Bronchial epithelial cell (primary cell): Measurements from ENCODE around the gene TNFRSF11A. TPM values are rescaled to one million over a fixed set of nuclear protein-coding genes. Genes with fewer than 3 reads are reported as not detected.

Experiments
- DNase-seq: peaks from one replicate; pipeline ENCODE4 v3.0.0-alpha.2; 2010; ENCODE audit warnings: low read depth
- FAIRE-seq: peaks from 2 replicates; lab custom pipeline; 2011; peaks lifted over from hg19 to GRCh38; lab: Jason Lieb, UNC
- H3K27me3 ChIP-seq: 2 replicates; pipeline ENCODE4 v1.5.1; 2011; ENCODE audit warnings: low read length; ENCODE audit not compliant: control insufficient read depth, insufficient read depth
- H3K36me3 ChIP-seq: 2 replicates; pipeline ENCODE4 v1.5.1; 2011; ENCODE audit warnings: low read length; ENCODE audit not compliant: control insufficient read depth, insufficient read depth
- H3K4me3 ChIP-seq: 2 replicates; pipeline ENCODE4 v1.5.1; 2011; ENCODE audit warnings: mild to moderate bottlenecking, low read depth, low read length, control low read depth
- CTCF ChIP-seq: IDR thresholded peaks from 2 replicates; pipeline ENCODE4 v1.5.1; 2011; ENCODE audit warnings: mild to moderate bottlenecking, moderate library complexity, low read length, control low read depth, inconsistent platforms; ENCODE audit not compliant: insufficient read depth, severe bottlenecking
- total RNA-seq: library from RNA; depleted of rRNA; stranded (reverse); fragments of >200 nt; gene quantifications from 2 replicates; pipeline ENCODE4 v1.2.1, GENCODE V29; 2014

Gene TNFRSF11A
- total RNA-seq, 1 donor from 2014 or later, result under 0.01 TPM

DNA sequence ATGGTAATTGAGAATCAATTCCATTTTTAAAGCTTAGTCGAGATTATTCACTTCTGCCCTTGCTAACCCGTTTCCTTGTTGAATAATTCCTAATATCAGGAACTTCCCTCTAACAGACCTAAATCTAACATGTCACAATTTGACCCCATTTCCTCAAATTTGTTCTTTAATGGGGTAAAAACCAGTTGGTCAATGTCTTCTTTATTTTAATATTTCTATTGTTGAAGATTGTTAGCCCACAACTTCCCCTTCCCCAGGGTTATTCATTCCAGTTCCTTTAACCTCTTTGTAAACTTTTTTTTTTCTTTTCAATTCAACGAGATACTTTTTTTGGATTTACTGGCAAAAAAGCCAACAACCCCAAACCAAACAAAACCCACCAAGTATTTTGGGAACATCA lies 7.3 kb downstream of the TNFRSF11A start:
- DNase-seq (no peak), FAIRE-seq (no peak)
- TF ChIP-seq CTCF, result no peak
- H3K4me3 ChIP-seq, result no peak overlapping the region
- no peaks in the 10 kb centered on the region for H3K36me3 ChIP-seq
- H3K27me3 ChIP-seq, result no peaks in the 10 kb centered on the region

DNA sequence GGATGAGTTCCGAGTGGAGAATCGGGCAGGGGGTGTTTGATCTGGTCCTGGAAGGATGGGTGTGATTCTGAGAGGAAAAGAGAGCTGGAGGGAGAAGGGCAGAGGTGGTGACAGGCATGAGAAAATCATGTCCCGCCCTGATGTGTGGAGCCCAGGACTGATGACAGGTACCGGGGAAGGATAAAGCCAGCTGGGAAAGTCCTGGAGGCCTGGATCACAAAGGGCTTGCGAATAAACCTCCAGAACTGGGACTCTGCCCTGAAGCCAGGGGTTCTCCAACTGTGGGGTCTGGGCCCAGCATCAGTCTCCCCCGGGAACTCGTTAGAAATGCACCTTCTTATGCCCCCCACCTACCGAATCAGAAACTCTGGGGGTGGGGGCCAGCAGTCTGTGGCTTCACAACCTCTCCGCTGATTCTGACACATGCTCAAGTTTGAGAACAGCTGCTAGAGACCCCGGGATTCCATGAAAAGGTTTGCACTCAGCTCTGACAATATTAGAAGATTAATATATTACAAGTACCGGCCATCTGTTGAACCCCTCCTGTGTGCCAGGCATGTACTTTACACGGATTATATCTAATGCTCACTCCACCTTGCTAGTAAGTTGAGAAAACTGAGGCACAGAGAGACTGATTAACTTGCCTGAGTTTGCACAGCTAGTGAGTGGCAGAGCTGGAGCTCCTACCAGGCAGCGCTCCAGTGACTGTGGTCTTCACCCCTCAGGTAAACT lies 8.0 kb downstream of the TNFRSF11A start:
- Histone ChIP-seq H3K27me3 (no peaks in the 10 kb centered on the region), H3K36me3 (no peaks in the 10 kb centered on the region), H3K4me3 (no peak overlapping the region)
- DNase-seq, result no peak
- FAIRE-seq, result no peak
- no peak for TF ChIP-seq CTCF

- Histone ChIP-seq H3K36me3 (no peaks in the 10 kb centered on the region), H3K27me3 (no peaks in the 10 kb centered on the region), H3K4me3 (no peak overlapping the region)
- no peak for TF ChIP-seq CTCF
- peak; percentile 85 for DNase-seq
- peak; percentile 83 for FAIRE-seq
These were observed 9.0 kb downstream of the TNFRSF11A start for GRCh38 chr18:62334120-62334519.

DNA sequence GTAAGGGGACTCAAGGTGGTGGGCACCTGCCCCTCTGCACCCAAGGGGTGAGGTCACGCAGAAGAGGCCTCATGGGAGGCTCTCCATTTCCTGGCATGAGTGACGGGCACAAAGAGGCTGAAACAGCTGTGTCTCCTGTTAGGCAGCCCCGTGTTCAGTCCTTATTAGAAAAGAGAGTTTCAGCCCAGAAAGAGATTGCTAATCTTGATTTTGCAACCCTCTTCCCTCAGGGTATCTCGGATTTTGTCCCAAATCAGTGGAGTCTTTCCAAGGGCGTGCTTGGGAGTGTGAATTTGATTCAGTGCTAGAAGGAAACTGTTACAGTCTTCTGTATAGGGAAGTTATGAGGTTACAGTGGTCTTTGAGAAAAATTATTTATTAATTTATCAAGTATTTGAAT lies 10.4 kb downstream of the TNFRSF11A start:
- Histone ChIP-seq H3K4me3 (no peak overlapping the region), H3K27me3 (no peaks in the 10 kb centered on the region), H3K36me3 (no peaks in the 10 kb centered on the region)
- FAIRE-seq (no peak), DNase-seq (no peak)
- TF ChIP-seq CTCF, result no peak

DNA sequence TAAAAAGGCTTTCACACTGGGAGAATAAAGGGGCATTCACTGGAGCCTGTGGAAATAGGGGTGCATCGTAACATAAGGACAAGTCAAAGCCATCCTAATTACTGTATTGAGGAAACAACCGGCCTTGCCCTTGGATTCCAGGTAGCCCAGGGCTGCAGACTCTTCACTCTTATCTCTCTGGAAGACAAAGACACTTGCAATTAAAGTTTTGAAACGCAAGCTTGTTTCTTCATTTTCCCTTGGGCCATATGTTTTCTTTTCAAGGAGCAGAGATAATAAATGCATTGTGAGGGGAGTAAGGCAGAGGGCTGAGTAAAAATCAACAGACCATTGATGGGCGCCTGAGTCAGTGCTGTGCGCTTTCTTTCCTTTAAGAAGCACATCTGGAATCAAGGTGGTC lies 11.5 kb downstream of the TNFRSF11A start:
- no peaks in the 10 kb centered on the region for H3K36me3 ChIP-seq
- FAIRE-seq (no peak), DNase-seq (no peak)
- H3K4me3 ChIP-seq, result no peak overlapping the region
- no peak for TF ChIP-seq CTCF
- H3K27me3 ChIP-seq, result no peaks in the 10 kb centered on the region

DNA sequence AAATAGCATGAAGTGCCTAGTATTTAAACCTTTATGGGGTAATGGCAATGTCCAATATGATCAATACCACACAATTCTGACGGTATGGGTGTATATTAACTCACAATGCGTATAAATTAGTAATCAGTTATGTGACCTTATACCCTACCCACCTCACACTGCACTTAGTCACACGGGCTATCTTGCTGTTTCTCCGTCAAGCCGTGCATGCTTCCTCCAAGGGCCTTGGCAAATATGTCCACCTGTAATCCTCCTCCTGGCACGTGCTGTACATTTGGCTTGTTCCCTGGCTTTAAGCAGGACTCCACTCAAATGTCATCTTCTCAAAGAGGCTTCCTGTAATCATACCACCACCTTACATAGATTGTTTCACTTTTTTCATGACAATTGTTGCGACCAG lies 12.2 kb downstream of the TNFRSF11A start:
- H3K36me3 ChIP-seq, result no peaks in the 10 kb centered on the region
- no peak overlapping the region for H3K4me3 ChIP-seq
- H3K27me3 ChIP-seq, result no peaks in the 10 kb centered on the region
- no peak for TF ChIP-seq CTCF
- peak; percentile 47 for FAIRE-seq
- no peak for DNase-seq
